ENCODE measurements around the gene FRMD5.

Gene FRMD5

DNA sequence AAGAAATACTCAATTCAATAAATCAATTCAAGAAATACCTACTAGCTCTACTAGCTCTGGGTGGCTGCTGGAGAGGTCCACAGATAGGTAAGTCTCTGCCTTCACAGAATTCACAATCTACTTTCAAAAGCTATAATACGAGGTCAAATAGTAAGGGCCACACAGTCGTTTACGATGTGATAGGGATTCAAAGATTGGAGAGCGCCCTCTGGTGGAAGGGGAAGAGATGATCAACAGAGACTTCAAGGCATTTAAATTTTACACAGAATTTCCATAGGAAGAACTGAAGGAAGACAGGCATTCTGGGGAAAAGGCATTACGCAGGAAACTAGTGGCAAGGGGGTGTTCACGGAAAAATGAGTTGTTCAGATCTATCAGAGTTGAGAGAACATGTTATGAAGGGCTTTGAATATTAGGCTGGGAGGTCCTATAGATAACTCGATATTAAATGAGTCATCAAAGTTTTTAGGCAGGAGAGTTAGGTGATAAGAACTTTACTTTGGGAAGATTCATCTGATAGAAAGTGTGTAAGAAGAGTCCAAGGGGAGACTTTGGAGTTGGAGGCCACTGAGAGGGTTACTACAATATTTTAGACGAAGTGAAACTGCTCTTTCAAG is 128.8 kb downstream of the FRMD5 start:
- peak; percentile 63 for DNase-seq
- Histone ChIP-seq H3K27me3 (ENCODE audit: insufficient read depth, low read depth, severe bottlenecking) (no peaks in the 10 kb centered on the region), H3K4me3 (ENCODE audit: low read depth, low read length) (no peak overlapping the region), H3K36me3 (no peaks in the 10 kb centered on the region), H3K9me3 (ENCODE audit: severe bottlenecking) (no peaks in the 10 kb centered on the region), H3K27ac (no peak overlapping the region)
- TF ChIP-seq, protein P1, sequence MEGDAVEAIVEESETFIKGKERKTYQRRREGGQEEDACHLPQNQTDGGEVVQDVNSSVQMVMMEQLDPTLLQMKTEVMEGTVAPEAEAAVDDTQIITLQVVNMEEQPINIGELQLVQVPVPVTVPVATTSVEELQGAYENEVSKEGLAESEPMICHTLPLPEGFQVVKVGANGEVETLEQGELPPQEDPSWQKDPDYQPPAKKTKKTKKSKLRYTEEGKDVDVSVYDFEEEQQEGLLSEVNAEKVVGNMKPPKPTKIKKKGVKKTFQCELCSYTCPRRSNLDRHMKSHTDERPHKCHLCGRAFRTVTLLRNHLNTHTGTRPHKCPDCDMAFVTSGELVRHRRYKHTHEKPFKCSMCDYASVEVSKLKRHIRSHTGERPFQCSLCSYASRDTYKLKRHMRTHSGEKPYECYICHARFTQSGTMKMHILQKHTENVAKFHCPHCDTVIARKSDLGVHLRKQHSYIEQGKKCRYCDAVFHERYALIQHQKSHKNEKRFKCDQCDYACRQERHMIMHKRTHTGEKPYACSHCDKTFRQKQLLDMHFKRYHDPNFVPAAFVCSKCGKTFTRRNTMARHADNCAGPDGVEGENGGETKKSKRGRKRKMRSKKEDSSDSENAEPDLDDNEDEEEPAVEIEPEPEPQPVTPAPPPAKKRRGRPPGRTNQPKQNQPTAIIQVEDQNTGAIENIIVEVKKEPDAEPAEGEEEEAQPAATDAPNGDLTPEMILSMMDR (IDR thresholded peaks at IDR 0.05; ENCODE audit: low read depth, low read length), result peak; percentile 45

DNA sequence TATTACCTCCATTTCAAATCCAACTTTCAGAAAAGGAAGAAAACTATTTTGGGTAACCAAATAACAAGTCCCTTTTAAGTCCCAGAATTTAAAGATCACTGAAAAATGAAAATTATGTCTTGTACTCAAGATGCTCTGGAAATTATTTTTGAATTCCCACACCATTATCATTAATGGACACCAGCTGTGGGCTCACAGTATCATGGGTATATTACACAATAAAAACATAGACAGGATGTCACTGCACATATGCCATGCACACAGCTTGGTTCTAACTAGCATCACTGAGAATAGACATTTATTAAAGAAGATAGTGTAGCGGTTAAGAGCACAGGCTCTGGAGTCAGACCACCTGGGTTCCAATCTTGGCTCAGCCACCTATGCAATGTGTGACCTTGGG is 130.4 kb downstream of the FRMD5 start:
- H3K4me3 ChIP-seq (ENCODE audit: low read depth, low read length), result no peak overlapping the region
- H3K27me3 ChIP-seq (ENCODE audit: insufficient read depth, low read depth, severe bottlenecking), result no peaks in the 10 kb centered on the region
- TF ChIP-seq, protein P1 (IDR thresholded peaks at IDR 0.05; ENCODE audit: low read depth, low read length), result no peak
- no peak for DNase-seq
- no peaks in the 10 kb centered on the region for H3K9me3 ChIP-seq (ENCODE audit: severe bottlenecking)
- H3K36me3 ChIP-seq, result no peaks in the 10 kb centered on the region
- H3K27ac ChIP-seq, result no peak overlapping the region

DNA sequence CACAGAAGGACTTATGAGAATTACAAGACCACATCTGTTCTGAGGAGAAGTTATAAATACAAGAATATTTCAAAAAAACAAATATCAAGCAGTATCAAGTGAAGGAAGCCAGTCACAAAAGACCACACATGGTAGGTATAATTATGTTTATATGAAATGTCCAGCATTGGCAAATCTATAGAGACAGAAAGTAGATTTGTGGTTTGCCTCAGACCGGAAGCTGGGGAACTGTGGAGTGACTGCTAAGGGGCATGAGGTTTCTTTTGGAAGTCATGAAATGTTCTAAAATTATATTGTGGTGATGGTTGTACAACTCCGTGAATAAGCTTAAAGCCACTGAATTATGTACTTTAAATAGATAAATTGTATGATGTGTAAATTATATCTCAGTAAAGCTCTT is 136.9 kb downstream of the FRMD5 start:
- Histone ChIP-seq H3K27ac (no peak overlapping the region), H3K36me3 (no peaks in the 10 kb centered on the region), H3K27me3 (ENCODE audit: insufficient read depth, low read depth, severe bottlenecking) (no peaks in the 10 kb centered on the region), H3K9me3 (ENCODE audit: severe bottlenecking) (no peaks in the 10 kb centered on the region), H3K4me3 (ENCODE audit: low read depth, low read length) (no peak overlapping the region)
- TF ChIP-seq, protein P1 (IDR thresholded peaks at IDR 0.05; ENCODE audit: low read depth, low read length), result no peak
- DNase-seq, result no peak

DNA sequence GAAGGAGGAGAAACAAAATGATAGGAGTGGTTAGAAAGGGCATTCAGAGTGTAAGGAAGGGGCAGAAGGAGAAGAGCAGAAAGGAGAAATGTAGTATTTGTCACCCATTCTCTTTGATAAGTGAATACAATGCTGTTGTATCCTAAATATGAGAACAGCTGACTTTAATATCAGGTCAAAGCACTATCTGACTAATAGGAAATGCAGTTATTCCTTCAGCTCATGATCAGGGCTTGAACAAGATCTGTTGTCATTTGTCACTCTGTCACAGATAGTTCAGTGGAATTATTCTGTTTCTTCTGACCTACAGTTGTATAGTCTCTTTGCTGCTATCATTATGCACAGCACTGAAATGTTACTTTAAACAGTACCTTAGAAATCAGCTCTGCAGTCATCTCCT is 149.4 kb downstream of the FRMD5 start:
- Histone ChIP-seq H3K9me3 (ENCODE audit: severe bottlenecking) (no peaks in the 10 kb centered on the region), H3K4me3 (ENCODE audit: low read depth, low read length) (no peak overlapping the region)
- no peak for DNase-seq

DNA sequence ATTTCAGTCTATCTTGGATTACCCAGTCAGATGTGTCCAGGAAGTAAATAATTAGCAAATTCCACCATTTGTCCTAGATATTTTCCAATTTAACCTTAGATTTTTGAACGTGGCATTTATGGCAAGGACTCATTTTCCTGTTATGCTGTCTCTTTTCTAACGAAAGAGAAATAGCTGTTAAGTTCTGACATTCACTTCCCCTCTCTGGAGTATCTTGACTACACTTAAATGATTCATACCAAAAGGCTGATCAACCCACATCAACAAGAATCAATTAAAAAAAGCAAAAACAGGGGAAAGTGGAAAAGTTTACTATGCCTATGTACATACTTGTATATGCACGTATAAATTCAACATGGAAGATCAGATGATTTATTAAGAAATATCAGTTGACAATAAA is 149.9 kb downstream of the FRMD5 start:
- DNase-seq, result no peak
- H3K27ac ChIP-seq, result no peak overlapping the region
- TF ChIP-seq, protein P1 (IDR thresholded peaks at IDR 0.05; ENCODE audit: low read depth, low read length), result no peak
- H3K36me3 ChIP-seq, result no peaks in the 10 kb centered on the region
- no peak overlapping the region for H3K4me3 ChIP-seq (ENCODE audit: low read depth, low read length)
- H3K9me3 ChIP-seq (ENCODE audit: severe bottlenecking), result no peaks in the 10 kb centered on the region
- no peaks in the 10 kb centered on the region for H3K27me3 ChIP-seq (ENCODE audit: insufficient read depth, low read depth, severe bottlenecking)

More for the DNA sequence above, 149.4 kb downstream of the FRMD5 start:
- Histone ChIP-seq H3K27ac (no peak overlapping the region), H3K27me3 (ENCODE audit: insufficient read depth, low read depth, severe bottlenecking) (no peaks in the 10 kb centered on the region), H3K36me3 (no peaks in the 10 kb centered on the region)
- TF ChIP-seq, protein P1 (IDR thresholded peaks at IDR 0.05; ENCODE audit: low read depth, low read length), result no peak

DNA sequence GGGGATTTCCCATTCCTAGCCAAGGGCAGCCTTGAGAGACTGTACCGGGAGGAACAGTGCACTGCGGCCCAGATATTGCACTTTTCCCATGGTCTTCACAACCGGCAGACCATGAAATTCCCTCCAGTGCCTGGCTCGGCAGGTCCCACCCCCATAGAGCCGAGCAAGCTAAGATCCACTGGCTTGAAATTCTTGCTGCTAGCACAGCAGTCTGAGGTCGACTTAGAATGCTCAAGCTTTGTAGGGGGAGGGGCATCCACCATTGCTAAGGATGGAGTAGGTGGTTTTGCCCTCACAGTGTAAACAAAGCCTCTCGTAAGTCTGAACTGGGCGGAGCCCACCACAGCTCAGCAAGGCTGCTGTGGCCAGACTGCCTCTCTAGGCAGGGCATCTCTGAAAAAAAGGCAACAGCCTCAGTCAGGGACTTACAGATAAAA is 156.3 kb downstream of the FRMD5 start:
- TF ChIP-seq, protein P1 (IDR thresholded peaks at IDR 0.05; ENCODE audit: low read depth, low read length), result no peak
- Histone ChIP-seq H3K36me3 (no peaks in the 10 kb centered on the region), H3K4me3 (ENCODE audit: low read depth, low read length) (peak overlapping the region; percentile 38), H3K9me3 (ENCODE audit: severe bottlenecking) (no peaks in the 10 kb centered on the region), H3K27ac (peak overlapping the region; percentile 49), H3K27me3 (ENCODE audit: insufficient read depth, low read depth, severe bottlenecking) (no peaks in the 10 kb centered on the region)
- DNase-seq, result peak; percentile 67
